Mesendoderm (in vitro differentiated cells): ENCODE results near the gene ARMC2.

Experiments used
- DNase-seq: peaks from one replicate; pipeline ENCODE4 v3.0.0; 2013
- H2AK5ac ChIP-seq: 2 replicates; pipeline ENCODE4 v1.6.1; 2013; ENCODE audit warnings: low read length, inconsistent platforms
- H2BK120ac ChIP-seq: 2 replicates; pipeline ENCODE4 v1.6.1; 2013; ENCODE audit warnings: low read depth, mild to moderate bottlenecking, low read length, moderate library complexity, mixed read lengths
- H2BK15ac ChIP-seq: replicated peaks from 2 replicates; pipeline ENCODE4 v1.6.1; 2013; ENCODE audit warnings: low read depth, mild to moderate bottlenecking, moderate library complexity
- H2BK5ac ChIP-seq: 2 replicates; pipeline ENCODE4 v1.6.1; 2013; ENCODE audit warnings: low read length, inconsistent platforms
- H3K18ac ChIP-seq: 2 replicates; pipeline ENCODE4 v1.6.1; 2013; ENCODE audit warnings: mild to moderate bottlenecking, low read length, mixed read lengths
- H3K23ac ChIP-seq: one replicate; pipeline ENCODE4 v1.6.1; 2013; ENCODE audit warnings: low read length
- H3K27ac ChIP-seq: 2 replicates; pipeline ENCODE4 v1.5.1; 2013; ENCODE audit warnings: low read depth, mild to moderate bottlenecking, inconsistent platforms, low read length, moderate library complexity
- H3K27me3 ChIP-seq: 2 replicates; pipeline ENCODE4 v1.6.1; 2013; ENCODE audit warnings: low read length, control low read depth, mild to moderate bottlenecking, inconsistent platforms; ENCODE audit not compliant: insufficient read depth, poor library complexity
- H3K36me3 ChIP-seq: 2 replicates; pipeline ENCODE4 v1.6.1; 2013; ENCODE audit warnings: low read length, inconsistent platforms; ENCODE audit not compliant: control insufficient read depth, insufficient read depth
- H3K4ac ChIP-seq: one replicate; pipeline ENCODE4 v1.6.1; 2013; ENCODE audit warnings: low read depth, mild to moderate bottlenecking, low read length, moderate library complexity
- H3K4me1 ChIP-seq: 2 replicates; pipeline ENCODE4 v1.6.1; 2013; ENCODE audit warnings: low read depth, low read length, inconsistent platforms; ENCODE audit not compliant: control insufficient read depth
- H3K4me2 ChIP-seq: 2 replicates; pipeline ENCODE4 v1.6.1; 2013; ENCODE audit warnings: low read length
- H3K4me3 ChIP-seq: 2 replicates; pipeline ENCODE4 v1.5.1; 2013; ENCODE audit warnings: mild to moderate bottlenecking, low read length
- H3K56ac ChIP-seq: one replicate; pipeline ENCODE4 v1.6.1; 2013; ENCODE audit warnings: low read length
- H3K79me1 ChIP-seq: 2 replicates; pipeline ENCODE4 v1.6.1; 2013; ENCODE audit warnings: low read length, inconsistent platforms
- H3K79me2 ChIP-seq: 2 replicates; pipeline ENCODE4 v1.6.1; 2013; ENCODE audit warnings: mild to moderate bottlenecking, low read length; ENCODE audit not compliant: control insufficient read depth, insufficient read depth
- H3K9ac ChIP-seq: 2 replicates; pipeline ENCODE4 v1.6.1; 2013; ENCODE audit warnings: low read length, inconsistent platforms
- H4K5ac ChIP-seq: one replicate; pipeline ENCODE4 v1.6.1; 2013; ENCODE audit warnings: low read length
- H4K8ac ChIP-seq: one replicate; pipeline ENCODE4 v1.6.1; 2013; ENCODE audit warnings: low read depth, mild to moderate bottlenecking, control low read depth, low read length, moderate library complexity
- WGBS: extraction: QIAGEN DNeasy Blood & Tissue Kit; methylation state at CpG from one replicate; pipeline ENCODE4 v1.1.7; 2013; ENCODE audit warnings: low lambda C conversion rate, missing lambda C conversion rate; ENCODE audit not compliant: insufficient coverage; ENCODE audit errors: extremely low coverage; 5-methylcytosine and 5-hydroxymethylcytosine counted together

The ARMC2 gene

DNA sequence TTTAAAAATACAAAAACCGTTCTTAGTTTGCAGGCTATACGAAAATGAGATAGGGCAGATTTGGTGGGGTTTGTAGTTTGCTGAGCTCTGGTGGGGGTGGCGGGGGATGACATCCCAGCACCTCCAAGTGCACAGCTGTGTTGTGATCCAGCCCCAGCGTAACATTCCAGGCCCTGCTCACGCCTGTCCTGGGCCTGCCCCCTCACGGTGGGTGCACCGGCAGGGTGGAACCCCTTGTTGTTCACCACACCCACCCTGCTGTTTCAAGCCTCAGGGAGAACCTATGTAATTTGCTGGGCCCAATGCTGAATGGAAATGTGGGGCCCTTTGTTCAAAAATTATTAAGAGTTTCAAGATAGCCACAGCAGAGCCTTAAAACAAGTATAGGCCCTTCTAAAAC is 25.0 kb downstream of the ARMC2 start:
- Histone ChIP-seq H2AK5ac (no peak overlapping the region), H2BK15ac (no peak overlapping the region), H4K5ac (no peak overlapping the region), H3K4me2 (no peak overlapping the region), H2BK120ac (no peak overlapping the region), H3K79me2 (no peaks in the 10 kb centered on the region), H3K27ac (no peak overlapping the region), H3K23ac (no peak overlapping the region), H3K18ac (no peak overlapping the region), H3K9ac (no peak overlapping the region), H3K4me3 (no peak overlapping the region), H3K79me1 (no peaks in the 10 kb centered on the region), H2BK5ac (no peak overlapping the region), H3K4ac (no peak overlapping the region), H3K36me3 (no peaks in the 10 kb centered on the region), H3K4me1 (no peaks in the 10 kb centered on the region), H3K27me3 (no peaks in the 10 kb centered on the region), H4K8ac (no peak overlapping the region), H3K56ac (no peak overlapping the region)
- DNase-seq, result no peak
- no CpG with 5 or more reads among the region's 7 CpGs for WGBS

- H2BK120ac ChIP-seq, result no peak overlapping the region
- no peak overlapping the region for H3K56ac ChIP-seq
- H3K79me2 ChIP-seq, result no peaks in the 10 kb centered on the region
- no peak overlapping the region for H2BK5ac ChIP-seq
- H3K4me2 ChIP-seq, result no peak overlapping the region
- no peaks in the 10 kb centered on the region for H3K36me3 ChIP-seq
- no peak overlapping the region for H3K18ac ChIP-seq
- H3K79me1 ChIP-seq, result no peaks in the 10 kb centered on the region
- H3K4me1 ChIP-seq, result no peaks in the 10 kb centered on the region
- H2AK5ac ChIP-seq, result no peak overlapping the region
- H2BK15ac ChIP-seq, result no peak overlapping the region
- no peak for DNase-seq
- H3K4ac ChIP-seq, result no peak overlapping the region
- no peak overlapping the region for H3K23ac ChIP-seq
- H3K9ac ChIP-seq, result no peak overlapping the region
- no CpG with 5 or more reads among the region's 6 CpGs for WGBS
- H3K27me3 ChIP-seq, result no peaks in the 10 kb centered on the region
- no peak overlapping the region for H4K8ac ChIP-seq
- H4K5ac ChIP-seq, result no peak overlapping the region
- H3K27ac ChIP-seq, result no peak overlapping the region
- no peak overlapping the region for H3K4me3 ChIP-seq
Observed at GRCh38 chr6:108873971-108874370, 25.7 kb downstream of the ARMC2 start.

- H2BK5ac ChIP-seq, result no peak overlapping the region
- no peak overlapping the region for H3K4me3 ChIP-seq
- H3K79me2 ChIP-seq, result no peaks in the 10 kb centered on the region
- H3K4me2 ChIP-seq, result no peak overlapping the region
- no peaks in the 10 kb centered on the region for H3K27me3 ChIP-seq
- no peaks in the 10 kb centered on the region for H3K4me1 ChIP-seq
- H2AK5ac ChIP-seq, result no peak overlapping the region
- H3K18ac ChIP-seq, result no peak overlapping the region
- H2BK120ac ChIP-seq, result no peak overlapping the region
- H3K27ac ChIP-seq, result no peak overlapping the region
- H3K79me1 ChIP-seq, result no peaks in the 10 kb centered on the region
- no peak overlapping the region for H3K56ac ChIP-seq
- 100% methylated on average over 1 of the region's 5 CpGs for WGBS
- H4K5ac ChIP-seq, result no peak overlapping the region
- H3K23ac ChIP-seq, result no peak overlapping the region
- no peak overlapping the region for H3K4ac ChIP-seq
- H3K9ac ChIP-seq, result no peak overlapping the region
- no peak overlapping the region for H4K8ac ChIP-seq
- no peaks in the 10 kb centered on the region for H3K36me3 ChIP-seq
- no peak for DNase-seq
- H2BK15ac ChIP-seq, result no peak overlapping the region
Observed at GRCh38 chr6:108874470-108875160, 26.4 kb downstream of the ARMC2 start.

GRCh38 chr6:108875161-108875555 is 26.9 kb downstream of the ARMC2 start:
- Histone ChIP-seq H3K4ac (no peak overlapping the region), H3K18ac (no peak overlapping the region), H2BK120ac (no peak overlapping the region), H3K27me3 (no peaks in the 10 kb centered on the region), H2BK15ac (no peak overlapping the region), H3K4me3 (no peak overlapping the region), H3K56ac (no peak overlapping the region), H3K79me1 (no peaks in the 10 kb centered on the region), H3K9ac (no peak overlapping the region), H3K23ac (no peak overlapping the region), H2BK5ac (no peak overlapping the region), H3K4me2 (no peak overlapping the region), H2AK5ac (no peak overlapping the region), H3K79me2 (no peaks in the 10 kb centered on the region), H3K4me1 (no peaks in the 10 kb centered on the region), H4K8ac (no peak overlapping the region), H3K27ac (no peak overlapping the region), H4K5ac (no peak overlapping the region), H3K36me3 (no peaks in the 10 kb centered on the region)
- DNase-seq, result no peak

DNA sequence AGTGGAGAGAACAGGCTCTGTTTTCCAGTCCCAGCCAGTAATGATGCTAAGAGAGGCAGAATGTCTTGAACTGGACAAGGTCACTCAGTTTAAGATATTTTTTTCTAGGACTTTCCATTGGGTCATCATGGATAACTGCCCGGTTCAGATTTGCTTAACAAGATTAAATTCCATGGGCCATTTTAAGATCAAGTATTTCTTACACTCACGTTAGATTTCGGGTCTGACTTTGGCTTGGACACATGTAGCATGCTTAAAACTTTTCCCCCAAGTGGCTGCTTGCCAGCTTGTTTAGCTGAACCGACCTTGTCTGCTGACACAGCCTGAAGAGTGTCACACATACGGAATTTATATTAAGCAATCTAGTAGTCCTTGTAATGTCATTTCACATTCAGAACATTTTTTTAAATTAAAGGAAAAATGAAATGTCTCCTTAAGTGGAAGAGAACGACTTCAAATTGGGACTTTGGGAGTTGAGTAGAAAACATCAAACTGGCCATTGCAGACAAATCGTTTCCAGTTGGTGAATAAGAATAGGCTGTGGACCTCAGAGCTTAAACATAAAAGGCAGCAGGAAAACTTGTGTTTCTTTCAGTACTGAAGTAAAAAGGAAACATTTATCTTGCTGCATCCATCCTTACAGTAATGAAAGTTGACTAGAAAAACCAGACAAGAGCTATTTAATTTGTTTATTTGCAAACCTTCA is 29.0 kb downstream of the ARMC2 start:
- Histone ChIP-seq H3K4me3 (no peak overlapping the region), H2BK5ac (no peak overlapping the region), H3K36me3 (no peaks in the 10 kb centered on the region), H3K4me1 (no peaks in the 10 kb centered on the region), H3K23ac (no peak overlapping the region), H4K5ac (no peak overlapping the region), H3K56ac (no peak overlapping the region), H2BK15ac (no peak overlapping the region), H4K8ac (no peak overlapping the region), H2BK120ac (no peak overlapping the region), H3K4me2 (no peak overlapping the region), H3K18ac (no peak overlapping the region), H3K27ac (no peak overlapping the region), H3K4ac (no peak overlapping the region), H3K79me2 (no peaks in the 10 kb centered on the region), H2AK5ac (no peak overlapping the region), H3K27me3 (no peaks in the 10 kb centered on the region), H3K79me1 (no peaks in the 10 kb centered on the region), H3K9ac (no peak overlapping the region)
- DNase-seq, result no peak
- no CpG with 5 or more reads among the region's 7 CpGs for WGBS

GRCh38 chr6:108878942-108879341 is 30.7 kb downstream of the ARMC2 start:
- Histone ChIP-seq H3K36me3 (no peaks in the 10 kb centered on the region), H3K4me3 (no peak overlapping the region), H3K27me3 (no peaks in the 10 kb centered on the region), H3K79me2 (no peaks in the 10 kb centered on the region), H3K18ac (no peak overlapping the region), H3K4ac (no peak overlapping the region), H3K79me1 (no peaks in the 10 kb centered on the region), H2BK5ac (no peak overlapping the region), H3K4me1 (no peaks in the 10 kb centered on the region), H2AK5ac (no peak overlapping the region), H3K4me2 (no peak overlapping the region), H2BK120ac (no peak overlapping the region), H4K5ac (no peak overlapping the region), H3K23ac (no peak overlapping the region), H2BK15ac (no peak overlapping the region), H3K27ac (no peak overlapping the region), H4K8ac (no peak overlapping the region), H3K9ac (no peak overlapping the region), H3K56ac (no peak overlapping the region)
- DNase-seq, result no peak
- WGBS, result 100% methylated on average over 1 of the region's 2 CpGs
